ENCODE data around the gene MRPS30.
"Not testable (repeated sequence)": the region's sequence is repeated elsewhere in the genome, so short reads cannot be mapped to it uniquely, and the experiment has no call there.

Gene MRPS30

GRCh38 chr5:44821164-44821563, 12.4 kb downstream of the MRPS30 start:
- DNase-seq (ENCODE audit: low read depth), result no peak

GRCh38 chr5:44824662-44825061, 15.9 kb downstream of the MRPS30 start:
- DNase-seq (ENCODE audit: low read depth), result not testable (repeated sequence)

GRCh38 chr5:44827681-44828080, 18.9 kb downstream of the MRPS30 start:
- no peak for DNase-seq (ENCODE audit: low read depth)

- no peak for DNase-seq (ENCODE audit: low read depth)
Observed at GRCh38 chr5:44828719-44829118, 20.0 kb downstream of the MRPS30 start.

- DNase-seq (ENCODE audit: low read depth), result no peak
Observed at GRCh38 chr5:44830951-44831350, 22.2 kb downstream of the MRPS30 start.

GRCh38 chr5:44833249-44833648, 24.5 kb downstream of the MRPS30 start:
- DNase-seq (ENCODE audit: low read depth), result no peak

GRCh38 chr5:44835693-44836092, 26.9 kb downstream of the MRPS30 start:
- DNase-seq (ENCODE audit: low read depth), result no peak

GRCh38 chr5:44839018-44839681, 30.4 kb downstream of the MRPS30 start:
- DNase-seq (ENCODE audit: low read depth), result no peak

- DNase-seq (ENCODE audit: low read depth), result no peak
Observed at GRCh38 chr5:44842496-44843282, 33.9 kb downstream of the MRPS30 start.

GRCh38 chr5:44844744-44845143, 36.0 kb downstream of the MRPS30 start:
- no peak for DNase-seq (ENCODE audit: low read depth)

GRCh38 chr5:44845777-44846176, 37.0 kb downstream of the MRPS30 start:
- no peak for DNase-seq (ENCODE audit: low read depth)

- DNase-seq (ENCODE audit: low read depth), result no peak
Observed at GRCh38 chr5:44847206-44847852, 38.6 kb downstream of the MRPS30 start.

GRCh38 chr5:44860267-44860666, 51.5 kb downstream of the MRPS30 start:
- DNase-seq (ENCODE audit: low read depth), result no peak

GRCh38 chr5:44862808-44863207, 54.1 kb downstream of the MRPS30 start:
- DNase-seq (ENCODE audit: low read depth), result no peak

Measured in stimulated activated CD8-positive, alpha-beta memory T cell treated with anti-CD3 and anti-CD28 coated beads, Interleukin-15, amount 100 ng/mL, for 24 hours (primary cell).